ENCODE measurements around the gene GCN1.
"Not testable (repeated sequence)": the region's sequence is repeated elsewhere in the genome, so short reads cannot be mapped to it uniquely, and the experiment has no call there.

The GCN1 gene

GRCh38 chr12:120213758-120214157 lies 19.2 kb upstream of the GCN1 start:
- H3K36me3 ChIP-seq (ENCODE audit: control insufficient read depth, insufficient read depth, low read length), result no peaks in the 10 kb centered on the region

GRCh38 chr12:120213182-120213581 lies 18.7 kb upstream of the GCN1 start:
- not testable (repeated sequence) for H3K4me3 ChIP-seq (ENCODE audit: low read depth, low read length); H2AFZ ChIP-seq; H3K27me3 ChIP-seq (ENCODE audit: control insufficient read depth, insufficient read depth, low read length); H3K79me2 ChIP-seq; H3K4me1 ChIP-seq; H3K36me3 ChIP-seq (ENCODE audit: control insufficient read depth, insufficient read depth, low read length); H3K9ac ChIP-seq; H3K27ac ChIP-seq; H3K4me2 ChIP-seq (ENCODE audit: low read length); H3K9me3 ChIP-seq (ENCODE audit: control insufficient read depth, low read length)

More at GRCh38 chr12:120213758-120214157, 19.2 kb upstream of the GCN1 start:
- Histone ChIP-seq H3K4me3 (ENCODE audit: low read depth, low read length) (no peak overlapping the region), H3K79me2 (no peaks in the 10 kb centered on the region), H3K27ac (no peak overlapping the region), H3K4me2 (ENCODE audit: low read length) (no peak overlapping the region), H2AFZ (no peak overlapping the region), H3K4me1 (no peaks in the 10 kb centered on the region), H3K9ac (no peak overlapping the region), H3K27me3 (ENCODE audit: control insufficient read depth, insufficient read depth, low read length) (no peaks in the 10 kb centered on the region), H3K9me3 (ENCODE audit: control insufficient read depth, low read length) (no peaks in the 10 kb centered on the region)
- no peak for TF ChIP-seq CTCF (IDR thresholded peaks at IDR 0.05)

- Histone ChIP-seq H3K36me3 (ENCODE audit: control insufficient read depth, insufficient read depth, low read length) (no peaks in the 10 kb centered on the region), H3K9ac (no peak overlapping the region), H3K27me3 (ENCODE audit: control insufficient read depth, insufficient read depth, low read length) (no peaks in the 10 kb centered on the region), H2AFZ (no peak overlapping the region), H3K4me3 (ENCODE audit: low read depth, low read length) (no peak overlapping the region), H3K79me2 (no peaks in the 10 kb centered on the region), H3K4me2 (ENCODE audit: low read length) (no peak overlapping the region), H3K27ac (no peak overlapping the region), H3K9me3 (ENCODE audit: control insufficient read depth, low read length) (no peaks in the 10 kb centered on the region), H3K4me1 (no peaks in the 10 kb centered on the region)
- TF ChIP-seq CTCF (IDR thresholded peaks at IDR 0.05), result no peak
Measured at GRCh38 chr12:120212301-120212700, 17.8 kb upstream of the GCN1 start.

- TF ChIP-seq CTCF (IDR thresholded peaks at IDR 0.05), result no peak
- no peaks in the 10 kb centered on the region for H3K79me2 ChIP-seq
- no peaks in the 10 kb centered on the region for H3K4me1 ChIP-seq
- H3K27me3 ChIP-seq (ENCODE audit: control insufficient read depth, insufficient read depth, low read length), result no peaks in the 10 kb centered on the region
- H3K9me3 ChIP-seq (ENCODE audit: control insufficient read depth, low read length), result no peaks in the 10 kb centered on the region
- H3K27ac ChIP-seq, result no peak overlapping the region
- no peak overlapping the region for H3K4me2 ChIP-seq (ENCODE audit: low read length)
- H3K4me3 ChIP-seq (ENCODE audit: low read depth, low read length), result no peak overlapping the region
- no peak overlapping the region for H2AFZ ChIP-seq
- no peaks in the 10 kb centered on the region for H3K36me3 ChIP-seq (ENCODE audit: control insufficient read depth, insufficient read depth, low read length)
- no peak overlapping the region for H3K9ac ChIP-seq
Measured at GRCh38 chr12:120211904-120212283, 17.4 kb upstream of the GCN1 start.

GRCh38 chr12:120211243-120211903 lies 16.9 kb upstream of the GCN1 start:
- no peak overlapping the region for H3K9ac ChIP-seq
- no peak overlapping the region for H2AFZ ChIP-seq
- H3K9me3 ChIP-seq (ENCODE audit: control insufficient read depth, low read length), result no peaks in the 10 kb centered on the region
- no peaks in the 10 kb centered on the region for H3K36me3 ChIP-seq (ENCODE audit: control insufficient read depth, insufficient read depth, low read length)
- no peaks in the 10 kb centered on the region for H3K79me2 ChIP-seq
- no peak overlapping the region for H3K27ac ChIP-seq
- TF ChIP-seq CTCF (IDR thresholded peaks at IDR 0.05), result no peak
- H3K27me3 ChIP-seq (ENCODE audit: control insufficient read depth, insufficient read depth, low read length), result no peaks in the 10 kb centered on the region
- H3K4me1 ChIP-seq, result no peaks in the 10 kb centered on the region
- no peak overlapping the region for H3K4me2 ChIP-seq (ENCODE audit: low read length)
- H3K4me3 ChIP-seq (ENCODE audit: low read depth, low read length), result no peak overlapping the region

Measured in parathyroid adenoma (tissue), 2 donors.